Jurkat, Clone E6-1 (cell line): Measurements from ENCODE around the gene OSBP2.
A peak's percentile ranks its signal among the peaks of the same experiment; 100 is the strongest.

Source experiments
- DNase-seq: peaks from one replicate; pipeline ENCODE4 v3.0.0-alpha.2; 2011; ENCODE audit warnings: low read depth, low spot score
- H3K4me3 ChIP-seq: 2 replicates; pipeline ENCODE4 v1.5.1; 2011; ENCODE audit warnings: mild to moderate bottlenecking, low read length, control low read depth, moderate library complexity

The OSBP2 gene

DNA sequence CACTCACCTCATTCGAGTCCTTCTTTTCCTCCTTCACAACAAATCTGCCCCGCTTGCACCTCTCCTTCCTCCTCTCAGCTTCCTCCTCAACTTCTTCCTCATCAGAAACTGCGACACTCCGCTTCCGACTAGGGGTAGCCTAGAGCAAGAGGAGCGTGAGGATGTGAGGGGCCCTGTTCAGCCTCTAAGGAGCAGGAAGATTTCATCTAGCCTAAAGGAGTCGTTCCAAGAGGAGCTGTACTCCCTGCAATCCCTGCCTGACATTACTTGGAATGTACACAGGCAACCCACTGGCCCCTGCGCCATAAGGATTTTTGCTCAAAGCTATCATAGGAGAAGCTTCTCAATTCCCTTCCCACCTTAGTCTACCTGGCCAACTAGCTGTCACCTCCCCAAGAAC, 239.4 kb downstream of the OSBP2 start:
- H3K4me3 ChIP-seq: no peak overlapping the region
- no peak for DNase-seq

DNA sequence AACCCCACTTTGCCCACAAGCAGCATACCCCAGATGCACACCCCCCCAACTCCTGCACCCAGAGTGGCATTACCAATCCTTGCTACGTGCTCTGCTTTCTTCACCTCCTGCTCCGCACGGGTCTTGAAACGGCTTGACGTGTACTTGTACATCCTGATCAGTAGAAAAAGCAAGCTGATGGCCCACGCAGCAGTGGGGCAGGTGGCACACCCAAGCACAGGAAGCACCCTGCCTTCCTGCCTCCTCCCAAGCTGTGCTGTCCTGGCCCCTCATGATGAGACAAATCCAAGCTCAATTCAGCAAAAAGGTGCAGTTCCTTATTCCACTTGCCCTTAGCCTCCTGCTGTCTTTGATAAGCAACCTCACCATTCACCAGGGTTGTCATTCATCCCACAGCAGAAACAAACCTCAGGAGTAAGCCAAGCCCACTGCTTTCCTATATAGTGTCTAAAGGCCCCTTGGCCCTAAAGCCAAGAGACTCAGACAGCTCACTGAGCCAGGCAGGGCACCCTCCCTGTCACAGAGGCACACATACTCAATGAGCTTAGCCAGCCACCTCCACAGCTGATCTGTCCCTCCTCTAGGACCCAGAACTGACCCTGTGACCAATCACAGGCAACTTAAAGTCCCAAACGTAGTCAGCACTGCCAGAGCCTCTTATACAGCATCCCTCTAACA, 246.2 kb downstream of the OSBP2 start:
- no peak overlapping the region for H3K4me3 ChIP-seq
- no peak for DNase-seq

- no peak overlapping the region for H3K4me3 ChIP-seq
- DNase-seq: no peak
Measured at GRCh38 chr22:30941363-30941740, 246.7 kb downstream of the OSBP2 start.

GRCh38 chr22:30943368-30943767, 248.7 kb downstream of the OSBP2 start:
- peak; percentile 78 for DNase-seq
- no peak overlapping the region for H3K4me3 ChIP-seq

DNA sequence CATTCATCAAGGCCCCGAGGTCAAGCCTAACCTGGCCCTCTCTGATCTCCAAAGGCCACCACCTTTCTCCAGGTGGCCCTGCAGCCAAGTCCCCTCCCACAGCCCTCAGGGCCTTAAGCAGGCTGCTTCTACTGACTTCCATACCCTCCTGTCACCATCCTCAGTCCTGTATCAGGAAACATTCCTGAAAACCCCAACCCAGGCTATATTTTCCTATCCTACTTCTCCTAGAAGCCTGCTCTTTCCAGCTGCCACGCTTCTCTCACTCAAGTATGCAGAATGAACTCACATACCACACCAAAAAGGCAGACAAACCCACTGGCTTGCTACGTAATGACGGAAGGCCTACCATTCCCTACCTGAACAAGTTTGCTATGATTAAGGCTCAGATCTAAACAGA, 250.3 kb downstream of the OSBP2 start:
- no peak overlapping the region for H3K4me3 ChIP-seq
- no peak for DNase-seq

DNA sequence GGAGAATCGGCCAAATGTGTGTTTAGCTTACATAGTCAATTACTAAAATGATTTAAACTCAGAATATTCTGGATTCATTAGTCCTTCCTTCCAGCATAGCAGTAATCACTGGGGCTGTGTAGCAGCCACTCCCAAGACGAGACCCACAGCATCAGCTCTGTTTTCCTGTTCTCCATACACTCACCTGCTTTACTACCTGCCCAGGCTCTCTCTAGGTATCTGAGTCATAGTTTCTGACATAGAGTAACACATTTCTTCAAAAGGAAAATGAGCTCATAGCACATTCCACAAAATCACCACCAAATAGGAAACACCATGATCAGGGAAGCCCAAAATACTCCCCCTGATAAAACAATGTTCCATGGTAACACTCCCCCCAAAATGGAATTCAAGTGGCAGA, 251.0 kb downstream of the OSBP2 start:
- no peak for DNase-seq
- no peak overlapping the region for H3K4me3 ChIP-seq

GRCh38 chr22:30946354-30946753, 251.7 kb downstream of the OSBP2 start:
- H3K4me3 ChIP-seq: no peak overlapping the region
- no peak for DNase-seq

- H3K4me3 ChIP-seq: no peak overlapping the region
- no peak for DNase-seq
Measured at GRCh38 chr22:30947173-30947815, 252.6 kb downstream of the OSBP2 start.

DNA sequence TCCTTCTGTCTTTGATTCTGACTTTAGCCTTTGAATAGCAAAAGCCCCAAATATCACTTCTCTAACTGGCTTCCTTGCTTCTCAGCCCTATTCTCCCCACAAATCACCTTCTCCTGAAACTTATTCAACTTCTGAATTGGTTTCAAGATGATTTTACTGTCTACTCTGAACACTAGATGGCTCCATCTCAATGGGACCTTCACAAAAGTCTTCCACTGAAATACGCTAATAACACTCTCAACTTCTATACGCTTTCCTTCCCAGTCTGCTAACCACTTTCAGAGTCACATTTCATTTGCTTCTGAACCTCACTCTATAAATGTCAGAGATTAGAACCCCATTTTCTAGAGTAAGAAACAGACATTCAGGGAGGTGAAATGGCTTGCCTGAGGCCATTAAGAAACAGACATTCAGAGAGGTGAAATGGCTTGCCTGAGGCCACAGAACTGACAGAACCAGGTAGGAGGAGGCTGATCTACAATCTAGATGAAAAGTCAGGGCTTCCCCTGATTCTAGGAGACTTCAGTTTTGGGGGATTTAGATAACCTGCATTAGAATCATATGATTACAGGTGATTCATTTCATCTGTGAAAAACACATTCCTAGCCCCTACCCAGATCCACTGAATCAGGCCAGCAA, 253.3 kb downstream of the OSBP2 start:
- peak; percentile 39 for DNase-seq
- H3K4me3 ChIP-seq: no peak overlapping the region

DNA sequence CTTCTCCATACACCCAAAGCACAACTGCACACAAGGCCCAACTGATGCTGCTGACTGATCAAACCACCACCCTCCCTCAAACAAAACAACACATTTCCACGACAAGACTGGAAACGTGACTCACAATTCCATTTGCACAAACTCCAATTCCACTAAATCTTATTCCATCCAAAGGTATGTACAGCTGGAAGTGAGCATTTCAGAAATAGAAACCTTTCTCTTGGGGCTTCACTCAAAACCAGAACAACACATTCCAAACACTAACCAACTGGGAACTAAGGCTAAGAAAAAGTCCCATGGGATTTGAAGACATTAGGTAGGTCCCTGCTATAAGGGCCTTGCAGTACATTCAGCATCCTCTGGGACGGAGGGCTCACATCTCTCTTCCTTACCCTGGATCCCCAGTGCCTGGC, 254.3 kb downstream of the OSBP2 start:
- no peak overlapping the region for H3K4me3 ChIP-seq
- DNase-seq: no peak

DNA sequence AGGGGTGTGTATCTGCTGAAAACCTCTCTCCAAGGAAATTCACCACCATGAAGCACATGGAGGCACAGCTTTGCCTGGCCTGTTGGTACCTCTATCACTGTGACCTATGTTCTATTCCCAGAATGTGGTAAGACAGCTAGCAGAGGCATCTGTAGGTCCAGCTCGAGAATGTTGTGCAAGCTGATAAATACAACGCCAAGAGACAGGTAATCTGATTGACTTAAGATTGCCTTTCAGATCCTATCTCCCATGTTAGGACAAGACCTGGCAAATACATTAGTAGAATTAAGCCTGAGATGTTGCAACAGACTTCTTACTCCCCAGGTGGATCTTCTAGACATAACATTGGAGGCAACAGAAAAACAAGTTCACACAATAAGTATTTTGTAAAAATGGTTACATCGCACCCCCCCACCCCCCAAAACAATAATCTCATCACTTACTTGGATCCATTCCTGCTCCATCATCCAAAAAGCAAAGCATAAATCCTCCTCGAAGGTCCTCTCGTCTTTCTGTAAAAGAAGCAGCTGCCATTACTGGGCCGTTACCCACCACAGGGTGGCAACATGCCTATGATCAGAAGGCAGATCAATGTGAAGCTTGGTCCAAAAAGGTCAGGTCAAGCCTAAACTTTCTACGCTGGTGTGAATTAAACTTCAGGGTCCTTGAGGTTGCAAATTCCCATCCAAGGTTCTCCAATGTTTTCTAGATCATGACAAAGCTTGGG, 255.4 kb downstream of the OSBP2 start:
- no peak for DNase-seq
- H3K4me3 ChIP-seq: no peak overlapping the region

GRCh38 chr22:30953206-30953605, 258.5 kb downstream of the OSBP2 start:
- no peak for DNase-seq
- H3K4me3 ChIP-seq: no peak overlapping the region

DNA sequence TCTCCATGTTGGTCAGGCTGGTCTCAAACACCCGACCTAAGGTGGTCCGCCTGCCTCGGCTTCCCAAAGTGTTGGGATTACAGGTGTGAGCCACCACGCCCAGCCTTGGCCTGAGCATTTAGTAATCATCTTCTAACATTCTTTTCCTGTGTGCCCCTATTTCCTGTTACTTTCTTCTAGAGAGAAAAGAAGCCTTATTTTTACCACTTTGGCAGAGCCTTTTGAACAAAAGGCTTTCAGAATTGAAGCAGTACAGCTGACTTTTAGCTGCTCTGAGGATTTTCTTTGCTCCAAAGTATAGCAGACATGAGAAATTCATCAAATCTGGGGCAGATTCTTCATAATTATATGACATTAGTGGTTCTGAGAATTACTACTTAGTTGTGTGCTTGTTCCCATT, 260.5 kb downstream of the OSBP2 start:
- H3K4me3 ChIP-seq: no peak overlapping the region
- DNase-seq: no peak
